H1 (cell line): ENCODE results near the gene CYB561. TPM values are rescaled to one million over a fixed set of nuclear protein-coding genes. Genes with fewer than 3 reads are reported as not detected.

ENCODE experiments used
- CTCF ChIA-PET: fragments of 300-600 bp; sonication (Branson Sonifier 250); formaldehyde crosslinking; loops from one replicate; lab custom pipeline; 2021; ENCODE audit not compliant: partially characterized antibody; lab: Charles Lee
- POLR2A ChIA-PET: fragments of 300-600 bp; sonication (Branson Sonifier 250); formaldehyde crosslinking; loops from one replicate; lab custom pipeline; 2021; ENCODE audit warnings: inconsistent platforms; ENCODE audit not compliant: partially characterized antibody; lab: Charles Lee
- DNase-seq, 2 experiments: peaks; one replicate each; pipeline versions ENCODE4 v3.0.0 to v3.0.0-alpha.2; 2010 to 2022; ENCODE audit warnings: low spot score in 2 of 2, low read depth in 1 of 2, mixed read lengths in 1 of 2
- FAIRE-seq: peaks from 2 replicates; lab custom pipeline; 2011; peaks lifted over from hg19 to GRCh38; lab: Jason Lieb, UNC
- H2AFZ ChIP-seq: 2 replicates; pipeline ENCODE4 v1.8.1; 2012; ENCODE audit warnings: low read length, inconsistent platforms
- H2AK5ac ChIP-seq: 2 replicates; pipeline ENCODE4 v1.6.1; 2013; ENCODE audit warnings: low read depth, low read length
- H2BK120ac ChIP-seq: replicated peaks from 2 replicates; pipeline ENCODE3; 2013; ENCODE audit warnings: low read depth, low read length, inconsistent platforms
- H2BK12ac ChIP-seq: 2 replicates; pipeline ENCODE4 v1.6.1; 2013; ENCODE audit warnings: low read depth, low read length
- H2BK15ac ChIP-seq: 2 replicates; pipeline ENCODE4 v1.6.1; 2013; ENCODE audit warnings: low read length
- H2BK20ac ChIP-seq: 2 replicates; pipeline ENCODE4 v1.6.1; 2013; ENCODE audit warnings: low read length
- H2BK5ac ChIP-seq: 2 replicates; pipeline ENCODE4 v1.6.1; 2013; ENCODE audit warnings: low read depth, low read length
- H3K14ac ChIP-seq: 2 replicates; pipeline ENCODE4 v1.6.1; 2013; ENCODE audit warnings: inconsistent platforms; ENCODE audit not compliant: insufficient read length
- H3K18ac ChIP-seq: 2 replicates; pipeline ENCODE4 v1.6.1; 2013; ENCODE audit warnings: low read length; ENCODE audit errors: extremely low read depth
- H3K23ac ChIP-seq: 2 replicates; pipeline ENCODE4 v1.6.1; 2013; ENCODE audit warnings: inconsistent platforms; ENCODE audit not compliant: insufficient read length
- H3K23me2 ChIP-seq: 2 replicates; pipeline ENCODE4 v1.6.1; 2013; ENCODE audit warnings: low read depth, low read length
- H3K27ac ChIP-seq: 2 replicates; pipeline ENCODE4 v1.6.1; 2011; ENCODE audit warnings: low read depth, low read length, inconsistent platforms
- H3K27me3 ChIP-seq, 4 experiments: replicated peaks in 1 of 4; 1 replicate in 1 of 4; 2 replicates in 3 of 4; pipeline versions ENCODE4 v1.6.1 to v1.8.1; 2011 to 2013; ENCODE audit warnings: low read length in 3 of 4, mild to moderate bottlenecking in 3 of 4, inconsistent platforms in 2 of 4, mixed read lengths in 2 of 4, moderate library complexity in 1 of 4; ENCODE audit not compliant: control insufficient read depth in 3 of 4, insufficient read depth in 3 of 4; ENCODE audit errors: extremely low read depth in 1 of 4
- H3K36me3 ChIP-seq, 4 experiments: 2 replicates each; pipeline versions ENCODE4 v1.6.1 to v1.8.1; 2011 to 2013; ENCODE audit warnings: mild to moderate bottlenecking in 4 of 4, low read length in 3 of 4, moderate library complexity in 2 of 4, control low read depth in 1 of 4, inconsistent platforms in 1 of 4; ENCODE audit not compliant: insufficient read depth in 4 of 4, control insufficient read depth in 2 of 4
- H3K4ac ChIP-seq: replicated peaks from 2 replicates; pipeline ENCODE3; 2013; ENCODE audit warnings: low read length, low read depth, mixed read lengths, inconsistent platforms; ENCODE audit not compliant: insufficient read length
- H3K4me1 ChIP-seq, 4 experiments: replicated peaks in 1 of 4; 1 replicate in 1 of 4; 2 replicates in 3 of 4; pipeline versions ENCODE4 v1.6.1 to v1.8.1; 2011 to 2013; ENCODE audit warnings: low read length in 3 of 4, inconsistent platforms in 2 of 4, mixed read lengths in 1 of 4; ENCODE audit not compliant: insufficient read depth in 4 of 4, control insufficient read depth in 3 of 4
- H3K4me2 ChIP-seq, 2 experiments: 2 replicates each; pipeline versions ENCODE4 v1.6.1 to v1.8.1; 2011 to 2013; ENCODE audit warnings: low read depth in 2 of 2, low read length in 2 of 2, control low read depth in 1 of 2, inconsistent platforms in 1 of 2, mild to moderate bottlenecking in 1 of 2; ENCODE audit not compliant: insufficient read depth in 1 of 2
- H3K4me3 ChIP-seq, 4 experiments: fragments of 200-600, 300-600 bp in 1 of 4; sonication (generic), shearing (Covaris generic), sonication (Bioruptor Twin) in 1 of 4; 2 replicates each; pipeline versions ENCODE4 v1.5.1 to v1.8.1; 2011 to 2016; ENCODE audit warnings: low read length in 4 of 4, low read depth in 3 of 4, control low read depth in 2 of 4, inconsistent platforms in 2 of 4, mild to moderate bottlenecking in 2 of 4, mixed read lengths in 1 of 4, moderate library complexity in 1 of 4; ENCODE audit not compliant: insufficient read depth in 2 of 4; ENCODE audit errors: extremely low read depth in 1 of 4
- H3K56ac ChIP-seq: replicated peaks from 2 replicates; pipeline ENCODE3; 2013; ENCODE audit warnings: low read depth, mild to moderate bottlenecking, mixed read lengths, low read length, inconsistent platforms; ENCODE audit not compliant: insufficient read length
- H3K79me1 ChIP-seq: 2 replicates; pipeline ENCODE4 v1.6.1; 2013; ENCODE audit warnings: low read depth, low read length, control low read depth
- H3K79me2 ChIP-seq, 2 experiments: 2 replicates each; pipeline versions ENCODE4 v1.6.1 to v1.8.1; 2012 to 2013; ENCODE audit warnings: low read length in 2 of 2, mild to moderate bottlenecking in 2 of 2, inconsistent platforms in 1 of 2; ENCODE audit not compliant: insufficient read depth in 2 of 2, control insufficient read depth in 1 of 2
- H3K9ac ChIP-seq, 4 experiments: replicated peaks in 1 of 4; 1 replicate in 1 of 4; 2 replicates in 3 of 4; pipeline versions ENCODE4 v1.6.1 to v1.8.1; 2011 to 2013; ENCODE audit warnings: low read depth in 3 of 4, low read length in 3 of 4, control low read depth in 2 of 4, mild to moderate bottlenecking in 2 of 4, moderate library complexity in 2 of 4, inconsistent platforms in 1 of 4; ENCODE audit errors: extremely low read depth in 1 of 4
- H3K9me3 ChIP-seq, 2 experiments: 2 replicates each; pipeline versions ENCODE4 v1.6.1 to v1.8.1; 2012 to 2013; ENCODE audit warnings: mild to moderate bottlenecking in 2 of 2, moderate library complexity in 2 of 2, control low read depth in 1 of 2, inconsistent platforms in 1 of 2, low read depth in 1 of 2, low read length in 1 of 2, mixed read lengths in 1 of 2; ENCODE audit not compliant: insufficient read depth in 2 of 2
- H4K20me1 ChIP-seq, 2 experiments: replicated peaks in 1 of 2; 2 replicates each; pipeline versions ENCODE3 to v1.8.1; 2011 to 2013; ENCODE audit warnings: inconsistent platforms in 2 of 2, low read length in 2 of 2, mild to moderate bottlenecking in 1 of 2; ENCODE audit not compliant: insufficient read depth in 2 of 2, control insufficient read depth in 1 of 2
- H4K5ac ChIP-seq: 2 replicates; pipeline ENCODE4 v1.6.1; 2013; ENCODE audit warnings: low read length, low read depth, mixed read lengths, inconsistent platforms; ENCODE audit not compliant: insufficient read length
- H4K8ac ChIP-seq: 2 replicates; pipeline ENCODE4 v1.8.0; 2013; ENCODE audit warnings: mild to moderate bottlenecking, moderate library complexity, low read length, inconsistent platforms; ENCODE audit not compliant: insufficient read depth; ENCODE audit errors: extremely low read depth
- H4K91ac ChIP-seq: replicated peaks from 2 replicates; pipeline ENCODE3; 2013; ENCODE audit warnings: low read length, mixed read lengths, inconsistent platforms; ENCODE audit not compliant: insufficient read length
- CTBP2 ChIP-seq: IDR thresholded peaks from 2 replicates; pipeline ENCODE4 v1.7.0; 2011; ENCODE audit warnings: borderline replicate concordance, mild to moderate bottlenecking, moderate library complexity, mixed read lengths, low read length; ENCODE audit not compliant: insufficient read depth, insufficient read length
- GABPA ChIP-seq: IDR thresholded peaks from 2 replicates; pipeline ENCODE4 v1.6.1; 2011; ENCODE audit warnings: mild to moderate bottlenecking, low read length, moderate library complexity, borderline replicate concordance; ENCODE audit not compliant: insufficient read depth
- WGBS, 2 experiments: shearing (Covaris generic) in 1 of 2; methylation state at CpG; one replicate each; pipeline versions ENCODE4 v1.1.6 to v1.1.7; 2013 to 2015; ENCODE audit warnings: low lambda C conversion rate in 2 of 2, mixed read lengths in 2 of 2, inconsistent platforms in 1 of 2, low coverage in 1 of 2, missing lambda C conversion rate in 1 of 2; ENCODE audit not compliant: insufficient replicate concordance in 2 of 2, insufficient coverage in 1 of 2, insufficient read length in 1 of 2; ENCODE audit errors: extremely low coverage in 1 of 2, missing lambda C conversion rate in 1 of 2; 5-methylcytosine and 5-hydroxymethylcytosine counted together
- polyA plus RNA-seq, 7 experiments: library from polyadenylated mRNA; depleted of rRNA in 3 of 7; stranded (reverse) in 5 of 7; unstranded in 2 of 7; fragments of >200 nt in 5 of 7; fragments of 200-250 nt in 2 of 7; gene quantifications; 1 replicate in 5 of 7; 2 replicates in 1 of 7; 4 replicates in 1 of 7; pipeline versions ENCODE4 v1.2.1 to v1.2.3, GENCODE V29; 2011 to 2013; ENCODE audit warnings: missing spikeins in 2 of 7, mixed read lengths in 2 of 7
- total RNA-seq: library from RNA; stranded (reverse); fragmentation: NEBNext Ultra II Directional; extraction: Animal tissue kit (Norgen Biotek cat#: 25700); gene quantifications from 2 replicates; pipeline ENCODE4 v1.2.1, GENCODE V29; 2021

The CYB561 gene
- total and polyA plus RNA-seq, 2 of the 8 experiments (the other 6 are each of a cell fraction or from before 2014, with no cell fraction given) = 19.7 to 23.4 TPM

- Histone ChIP-seq H3K14ac (no peak overlapping the region), H3K27ac (no peak overlapping the region), H4K91ac (no peak overlapping the region), H3K36me3 (no peaks in the 10 kb centered on the region), H3K27me3 (no peaks in the 10 kb centered on the region), H3K4ac (no peak overlapping the region), H2BK12ac (no peak overlapping the region), H3K4me2 (no peak overlapping the region), H2BK20ac (no peak overlapping the region), H3K4me1 (no peaks in the 10 kb centered on the region), H3K4me3 (no peak overlapping the region), H3K23ac (no peak overlapping the region), H3K9me3 (no peaks in the 10 kb centered on the region), H3K23me2 (no peaks in the 10 kb centered on the region), H4K20me1 (no peaks in the 10 kb centered on the region), H3K56ac (no peak overlapping the region), H2BK120ac (no peak overlapping the region), H2BK5ac (no peak overlapping the region), H4K8ac (no peak overlapping the region), H3K18ac (no peak overlapping the region), H3K79me2 (no peaks in the 10 kb centered on the region), H3K9ac (no peak overlapping the region), H2AFZ (no peak overlapping the region), H4K5ac (no peak overlapping the region), H2AK5ac (no peak overlapping the region), H2BK15ac (no peak overlapping the region), H3K79me1 (no peaks in the 10 kb centered on the region)
- no peak for FAIRE-seq
- 96% methylated on average over 5 of the region's 5 CpGs; no CpG with 5 or more reads in 1 of the 2 experiments for WGBS, 2 experiments
- no peak for DNase-seq
- POLR2A ChIA-PET = no interaction called here
- CTCF ChIA-PET = interaction anchor here (1.6 kb wide), 1 partner anchor 16 kb away, joined by 6 read pairs; no protein-coding TSS in a partner anchor
- no peak for TF ChIP-seq CTBP2
- no peak for TF ChIP-seq GABPA
Observed at GRCh38 chr17:63390090-63390489, 56.0 kb downstream of the CYB561 start.
